Muscle of arm (tissue), 14 donors: ENCODE results near the gene IL16. TPM values are rescaled to one million over a fixed set of nuclear protein-coding genes. Genes with fewer than 3 reads are reported as not detected.
"Not testable (repeated sequence)": the region's sequence is repeated elsewhere in the genome, so short reads cannot be mapped to it uniquely, and the experiment has no call there.

ENCODE experiments used
- DNase-seq: peaks from one replicate; pipeline ENCODE4 v3.0.0-alpha.2; 2013
- long read RNA-seq, 11 donors: transcript quantifications; one replicate each; lab custom pipeline, GENCODE V29; 2026
- polyA plus RNA-seq, 12 donors: library from polyadenylated mRNA; unstranded; fragments of 120-200 nt; gene quantifications; one replicate each; pipeline ENCODE4 v1.2.1, GENCODE V29; 2013; ENCODE audit not compliant: insufficient read length in 12 of 12

Gene IL16
- polyA plus RNA-seq: 10 to 100 TPM in 3 of 12 donors, 1 to 10 TPM in 8, not detected in 1; 5.5 to 19.8 (median 7.6) TPM
- long read RNA-seq, donor 1, partial matches to known transcripts: 12 of 18 reads
- long read RNA-seq, donor 1, other reads (novel, unspliced or antisense): 5 of 18 reads
- long read RNA-seq, donor 2, partial matches to known transcripts: 0 of 1 reads
- long read RNA-seq, donor 2, other reads (novel, unspliced or antisense): 0 of 1 reads
- long read RNA-seq, donor 3: 0 reads
- long read RNA-seq, donor 4: 0 reads
- long read RNA-seq, donor 5, partial matches to known transcripts: 0 of 2 reads
- long read RNA-seq, donor 5, other reads (novel, unspliced or antisense): 0 of 2 reads
- long read RNA-seq, donor 6, partial matches to known transcripts: 0 of 1 reads
- long read RNA-seq, donor 6, other reads (novel, unspliced or antisense): 0 of 1 reads
- long read RNA-seq, donor 7: 0 reads
- long read RNA-seq, donor 8: 0 reads
- long read RNA-seq, donor 9: 0 reads
- long read RNA-seq, donor 10: 0 reads
- long read RNA-seq, donor 11, partial matches to known transcripts: 0 of 1 reads
- long read RNA-seq, donor 11, other reads (novel, unspliced or antisense): 0 of 1 reads

- no peak for DNase-seq
These were observed at the start of gene IL16 for GRCh38 chr15:81196576-81197254. Gene IL16 (plus strand): TSS chr15:81196879. CDS start chr15:81225400, 28,521 bp downstream.

GRCh38 chr15:81151389-81151788, 45.3 kb upstream of the IL16 start:
- no peak for DNase-seq

- DNase-seq: no peak
These were observed 44.3 kb upstream of the IL16 start for GRCh38 chr15:81152339-81152738.

GRCh38 chr15:81152799-81153198, 43.9 kb upstream of the IL16 start:
- no peak for DNase-seq

- DNase-seq: peak; percentile 66
These were observed 41.1 kb upstream of the IL16 start for GRCh38 chr15:81155375-81156218.

GRCh38 chr15:81156324-81156723, 40.4 kb upstream of the IL16 start:
- no peak for DNase-seq

GRCh38 chr15:81157195-81157938, 39.3 kb upstream of the IL16 start:
- no peak for DNase-seq

GRCh38 chr15:81157939-81158223, 38.8 kb upstream of the IL16 start:
- no peak for DNase-seq

- DNase-seq: not testable (repeated sequence)
These were observed 38.1 kb upstream of the IL16 start for GRCh38 chr15:81158561-81158960.

GRCh38 chr15:81160312-81161159, 36.1 kb upstream of the IL16 start:
- peak; percentile 93 for DNase-seq

GRCh38 chr15:81161160-81161673, 35.5 kb upstream of the IL16 start:
- DNase-seq: no peak

- no peak for DNase-seq
These were observed 34.8 kb upstream of the IL16 start for GRCh38 chr15:81161851-81162250.

- DNase-seq: no peak
These were observed 32.5 kb upstream of the IL16 start for GRCh38 chr15:81163961-81164800.

- no peak for DNase-seq
These were observed 31.1 kb upstream of the IL16 start for GRCh38 chr15:81165535-81165934.

GRCh38 chr15:81166636-81167305, 29.9 kb upstream of the IL16 start:
- DNase-seq: no peak

GRCh38 chr15:81168131-81168526, 28.6 kb upstream of the IL16 start:
- no peak for DNase-seq

- DNase-seq: no peak
These were observed 28.0 kb upstream of the IL16 start for GRCh38 chr15:81168644-81169043.

GRCh38 chr15:81170511-81170910, 26.2 kb upstream of the IL16 start:
- no peak for DNase-seq

GRCh38 chr15:81171286-81171685, 25.4 kb upstream of the IL16 start:
- no peak for DNase-seq
